HEK293T (cell line): Measurements from ENCODE around the gene ADGRG4.

ENCODE experiments used
- ELF4 ChIP-seq: fragments of 450-650 bp; IDR thresholded peaks from 2 replicates; pipeline ENCODE4 v1.6.1; 2017; ENCODE audit warnings: antibody characterized with exemption
- FOXA1 ChIP-seq: fragments of 450-650 bp; IDR thresholded peaks from 2 replicates; pipeline ENCODE4 v1.6.1; 2016; ENCODE audit warnings: mild to moderate bottlenecking
- FOXM1 ChIP-seq: fragments of 450-650 bp; IDR thresholded peaks from 2 replicates; pipeline ENCODE4 v1.6.1; 2017; ENCODE audit warnings: mild to moderate bottlenecking, borderline replicate concordance
- L3MBTL2 ChIP-seq: fragments of 450-650 bp; conservative IDR thresholded peaks from 2 replicates; pipeline ENCODE4 v1.6.1; 2016; ENCODE audit warnings: mild to moderate bottlenecking
- SP1 ChIP-seq: fragments of 450-650 bp; IDR thresholded peaks from 2 replicates; pipeline ENCODE4 v1.6.1; 2017

GRCh38 chrX:136325377-136325776 is 24.6 kb downstream of the ADGRG4 start:
- no peak for TF ChIP-seq ELF4
- TF ChIP-seq FOXM1, result no peak
- TF ChIP-seq SP1, result no peak
- TF ChIP-seq L3MBTL2, result no peak
- TF ChIP-seq FOXA1, result no peak
